Neuronal stem cell (in vitro differentiated cells): Measurements from ENCODE around the gene ZNF778.

Source experiments
- DNase-seq: peaks from one replicate; pipeline ENCODE4 v3.0.0-alpha.2; 2013; ENCODE audit warnings: low spot score
- H2AFZ ChIP-seq: one replicate; pipeline ENCODE4 v1.6.1; 2013; ENCODE audit warnings: mild to moderate bottlenecking, low read length, inconsistent platforms
- H2AK5ac ChIP-seq: 2 replicates; pipeline ENCODE4 v1.6.1; 2013; ENCODE audit warnings: low read depth, mild to moderate bottlenecking, inconsistent platforms, low read length, moderate library complexity, mixed read lengths
- H2BK120ac ChIP-seq: 2 replicates; pipeline ENCODE4 v1.6.1; 2013; ENCODE audit warnings: low read depth, mild to moderate bottlenecking, inconsistent platforms, low read length, moderate library complexity, mixed read lengths
- H2BK12ac ChIP-seq: one replicate; pipeline ENCODE4 v1.6.1; 2013; ENCODE audit warnings: low read length, inconsistent platforms
- H2BK15ac ChIP-seq: 2 replicates; pipeline ENCODE4 v1.6.1; 2013; ENCODE audit warnings: mild to moderate bottlenecking, low read length, inconsistent platforms, mixed read lengths
- H2BK5ac ChIP-seq: one replicate; pipeline ENCODE4 v1.6.1; 2013; ENCODE audit warnings: inconsistent platforms, mild to moderate bottlenecking, low read length, moderate library complexity
- H3K14ac ChIP-seq: one replicate; pipeline ENCODE4 v1.6.1; 2013; ENCODE audit warnings: low read length, inconsistent platforms
- H3K18ac ChIP-seq: 2 replicates; pipeline ENCODE4 v1.6.1; 2013; ENCODE audit warnings: low read length, inconsistent platforms
- H3K23ac ChIP-seq: 2 replicates; pipeline ENCODE4 v1.6.1; 2013; ENCODE audit warnings: low read depth, mild to moderate bottlenecking, mixed read lengths, low read length, inconsistent platforms; ENCODE audit not compliant: poor library complexity
- H3K27ac ChIP-seq: replicated peaks from 3 replicates; pipeline ENCODE4 v1.5.1; 2013; ENCODE audit warnings: low read length, inconsistent platforms
- H3K27me3 ChIP-seq, 3 experiments: 2 replicates each; pipeline ENCODE4 v1.6.1; 2013; ENCODE audit warnings: low read length in 3 of 3, mild to moderate bottlenecking in 2 of 3, inconsistent platforms in 1 of 3, low read depth in 1 of 3, mixed read lengths in 1 of 3, moderate library complexity in 1 of 3; ENCODE audit not compliant: control insufficient read depth in 3 of 3, insufficient read depth in 3 of 3
- H3K36me3 ChIP-seq, 2 donors: replicated peaks in 1 of 2; 2 replicates each; pipeline ENCODE4 v1.6.1; 2013; ENCODE audit warnings: low read length in 2 of 2; ENCODE audit not compliant: control insufficient read depth in 2 of 2, insufficient read depth in 2 of 2
- H3K4ac ChIP-seq: 2 replicates; pipeline ENCODE4 v1.6.1; 2013; ENCODE audit warnings: inconsistent platforms, mild to moderate bottlenecking, low read length, moderate library complexity
- H3K4me1 ChIP-seq, 2 donors: 1 replicate in 1 of 2; 2 replicates in 1 of 2; pipeline ENCODE4 v1.6.1; 2013; ENCODE audit warnings: low read length in 2 of 2, low read depth in 1 of 2; ENCODE audit not compliant: control insufficient read depth in 2 of 2, insufficient read depth in 1 of 2
- H3K4me2 ChIP-seq: one replicate; pipeline ENCODE4 v1.6.1; 2013; ENCODE audit warnings: mild to moderate bottlenecking, low read length, inconsistent platforms; ENCODE audit not compliant: insufficient read depth, poor library complexity, severe bottlenecking
- H3K4me3 ChIP-seq, 2 donors: 2 replicates each; pipeline ENCODE4 v1.5.1; 2013; ENCODE audit warnings: low read length in 2 of 2, mild to moderate bottlenecking in 2 of 2, inconsistent platforms in 1 of 2, moderate library complexity in 1 of 2
- H3K79me1 ChIP-seq: one replicate; pipeline ENCODE4 v1.6.1; 2013; ENCODE audit warnings: low read depth, mild to moderate bottlenecking, inconsistent platforms, low read length, moderate library complexity
- H3K9ac ChIP-seq: one replicate; pipeline ENCODE4 v1.6.1; 2013; ENCODE audit warnings: mild to moderate bottlenecking, low read depth, low read length, inconsistent platforms; ENCODE audit not compliant: poor library complexity
- H3K9me3 ChIP-seq, 2 donors: replicated peaks in 1 of 2; 2 replicates each; pipeline versions ENCODE3 to v1.6.1; 2013; ENCODE audit warnings: low read length in 2 of 2, mild to moderate bottlenecking in 2 of 2, inconsistent platforms in 1 of 2, low read depth in 1 of 2, mixed read lengths in 1 of 2, moderate library complexity in 1 of 2; ENCODE audit not compliant: control insufficient read depth in 2 of 2, insufficient read depth in 1 of 2
- H4K8ac ChIP-seq: one replicate; pipeline ENCODE4 v1.6.1; 2013; ENCODE audit warnings: low read depth, mild to moderate bottlenecking, inconsistent platforms, low read length, moderate library complexity
- H4K91ac ChIP-seq: one replicate; pipeline ENCODE4 v1.6.1; 2013; ENCODE audit warnings: low read length, low read depth, mild to moderate bottlenecking, inconsistent platforms; ENCODE audit not compliant: poor library complexity
- WGBS, 2 donors: extraction: QIAGEN DNeasy Blood & Tissue Kit; methylation state at CpG; one replicate each; pipeline ENCODE4 v1.1.7; 2013; ENCODE audit warnings: missing lambda C conversion rate in 2 of 2, mixed read lengths in 1 of 2; ENCODE audit not compliant: insufficient read length in 2 of 2, insufficient replicate concordance in 1 of 2; ENCODE audit errors: extremely low coverage in 2 of 2; 5-methylcytosine and 5-hydroxymethylcytosine counted together

ZNF778 gene

DNA sequence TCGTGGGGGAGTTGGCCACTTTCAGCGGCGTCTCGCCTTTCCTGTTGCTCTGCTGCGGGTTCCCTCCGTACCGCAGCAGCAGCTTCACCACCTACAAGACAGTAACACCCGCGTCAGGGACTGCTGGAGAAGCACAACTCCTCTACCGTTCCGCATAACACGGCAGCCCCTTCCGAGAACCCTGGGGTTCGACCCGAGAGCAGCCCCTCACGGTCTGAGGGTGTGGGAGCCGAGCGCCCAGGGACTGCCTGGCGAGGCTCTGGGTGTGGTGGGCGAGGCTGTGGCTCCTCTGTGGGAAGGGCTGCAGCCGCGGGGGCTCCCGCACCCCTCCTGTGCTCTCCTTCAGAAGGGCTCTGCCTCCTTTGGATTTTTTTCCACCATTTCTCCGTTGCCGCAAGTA lies 68.6 kb downstream of the ZNF778 start:
- Histone ChIP-seq H3K18ac (no peak overlapping the region), H2AFZ (no peak overlapping the region), H3K27ac (no peak overlapping the region), H3K14ac (no peak overlapping the region), H2BK15ac (no peak overlapping the region), H2BK12ac (no peak overlapping the region), H3K27me3 (no peaks in the 10 kb centered on the region), H2BK120ac (no peak overlapping the region), H4K91ac (no peak overlapping the region), H3K36me3 (peaks cover 59 to 93% of the 10 kb centered on the region in 2 donors), H3K4me2 (no peak overlapping the region), H3K79me1 (peaks cover 18% of the 10 kb centered on the region), H2AK5ac (no peak overlapping the region), H4K8ac (no peak overlapping the region), H3K4ac (no peak overlapping the region), H3K23ac (peak overlapping the region; percentile 58), H2BK5ac (no peak overlapping the region), H3K9me3 (no peaks in the 10 kb centered on the region), H3K4me3 (no peak overlapping the region), H3K9ac (no peak overlapping the region), H3K4me1 (peaks cover 6 to 21% of the 10 kb centered on the region in 2 donors)
- DNase-seq = no peak
- WGBS, 2 donors = no CpG with 5 or more reads among the region's 25 CpGs
